Adrenal gland (tissue), 5 donors: ENCODE data around the gene COL15A1.

Experiments used
- POLR2A ChIP-seq, 2 donors: fragments of 450-650 bp; IDR thresholded peaks; one replicate each; pipeline ENCODE4 v1.6.1; 2017; ENCODE audit warnings: antibody characterized with exemption in 2 of 2, mild to moderate bottlenecking in 2 of 2, moderate library complexity in 1 of 2
- TF ChIP-seq, protein P1 (sequence below), 6 experiments: fragments of 450-650 bp in 4 of 6; fragments of 200-600 bp in 2 of 6; sonication (generic) in 1 of 6; IDR thresholded peaks; 1 replicate in 5 of 6; 2 replicates in 1 of 6; pipeline versions ENCODE4 v1.5.1 to v1.8.0; 2016 to 2021; ENCODE audit warnings: antibody characterized with exemption in 6 of 6, mild to moderate bottlenecking in 2 of 6, moderate library complexity in 1 of 6
- donor health status: DM: no; HTN: no; CAD: no.

DNA sequence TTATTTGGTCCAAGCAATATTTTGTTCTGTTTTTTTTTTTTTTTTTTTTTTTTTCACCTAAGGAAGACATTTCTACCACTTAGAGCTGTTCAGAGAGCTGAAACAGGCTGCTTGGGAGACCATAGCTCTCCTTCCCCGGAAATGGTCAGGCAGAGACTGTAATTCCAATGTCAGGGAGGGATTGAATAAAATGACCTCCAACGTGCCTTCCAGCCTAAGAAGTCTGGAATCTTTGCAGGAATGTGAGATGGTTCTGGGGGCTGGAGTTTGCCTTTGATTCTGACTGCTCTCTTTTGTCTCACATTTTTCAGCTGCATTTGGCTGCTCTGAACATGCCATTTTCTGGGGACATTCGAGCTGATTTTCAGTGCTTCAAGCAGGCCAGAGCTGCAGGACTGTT, 122.9 kb downstream of the COL15A1 start:
- TF ChIP-seq, protein P1, sequence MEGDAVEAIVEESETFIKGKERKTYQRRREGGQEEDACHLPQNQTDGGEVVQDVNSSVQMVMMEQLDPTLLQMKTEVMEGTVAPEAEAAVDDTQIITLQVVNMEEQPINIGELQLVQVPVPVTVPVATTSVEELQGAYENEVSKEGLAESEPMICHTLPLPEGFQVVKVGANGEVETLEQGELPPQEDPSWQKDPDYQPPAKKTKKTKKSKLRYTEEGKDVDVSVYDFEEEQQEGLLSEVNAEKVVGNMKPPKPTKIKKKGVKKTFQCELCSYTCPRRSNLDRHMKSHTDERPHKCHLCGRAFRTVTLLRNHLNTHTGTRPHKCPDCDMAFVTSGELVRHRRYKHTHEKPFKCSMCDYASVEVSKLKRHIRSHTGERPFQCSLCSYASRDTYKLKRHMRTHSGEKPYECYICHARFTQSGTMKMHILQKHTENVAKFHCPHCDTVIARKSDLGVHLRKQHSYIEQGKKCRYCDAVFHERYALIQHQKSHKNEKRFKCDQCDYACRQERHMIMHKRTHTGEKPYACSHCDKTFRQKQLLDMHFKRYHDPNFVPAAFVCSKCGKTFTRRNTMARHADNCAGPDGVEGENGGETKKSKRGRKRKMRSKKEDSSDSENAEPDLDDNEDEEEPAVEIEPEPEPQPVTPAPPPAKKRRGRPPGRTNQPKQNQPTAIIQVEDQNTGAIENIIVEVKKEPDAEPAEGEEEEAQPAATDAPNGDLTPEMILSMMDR (IDR thresholded peaks at IDR 0.05), result no peak
- no peak for TF ChIP-seq POLR2A (IDR thresholded peaks at IDR 0.05)
